ENCODE results near the gene TTC13. TPM values are rescaled to one million over a fixed set of nuclear protein-coding genes. Genes with fewer than 3 reads are reported as not detected.

TTC13 gene
- total RNA-seq, 1 experiment from 2014 or later, result 12.3 TPM

GRCh38 chr1:230901671-230902070 lies 77.0 kb downstream of the TTC13 start:
- H2AFZ ChIP-seq (ENCODE audit: low read depth, low read length, poor library complexity, severe bottlenecking), result no peak overlapping the region
- DNase-seq (ENCODE audit: low read depth, low spot score) (no peak), ATAC-seq (no peak)
- TF ChIP-seq ZNF274 (IDR thresholded peaks at IDR 0.05; ENCODE audit: low read depth, low read length) (no peak), YY1 (IDR thresholded peaks at IDR 0.05; ENCODE audit: extremely low read depth, insufficient replicate concordance, low read depth, low read length) (no peak), REST (IDR thresholded peaks at IDR 0.05; ENCODE audit: low read depth) (no peak), CBX3 (IDR thresholded peaks at IDR 0.05; ENCODE audit: low read depth) (no peak), TCF7L2 (IDR thresholded peaks at IDR 0.05; ENCODE audit: borderline replicate concordance, extremely low read depth, insufficient read depth, insufficient read length) (no peak), RAD21 (IDR thresholded peaks at IDR 0.05; ENCODE audit: low read depth) (no peak), EZH2phosphoT487 (IDR thresholded peaks at IDR 0.05; ENCODE audit: borderline replicate concordance) (no peak), SRF (IDR thresholded peaks at IDR 0.05; ENCODE audit: low read depth) (no peak), EGR1 (IDR thresholded peaks at IDR 0.05; ENCODE audit: low read depth) (no peak), SIN3A (IDR thresholded peaks at IDR 0.05; ENCODE audit: low read depth) (no peak), POLR2A (IDR thresholded peaks at IDR 0.05; ENCODE audit: borderline replicate concordance, extremely low read depth, insufficient read depth, insufficient read length) (no peak), JUND (IDR thresholded peaks at IDR 0.05) (no peak), ELF1 (IDR thresholded peaks at IDR 0.05; ENCODE audit: borderline replicate concordance, low read depth) (no peak), SP1 (IDR thresholded peaks at IDR 0.05; ENCODE audit: low read depth) (no peak), CEBPB (IDR thresholded peaks at IDR 0.05; ENCODE audit: low read depth) (no peak)
- TF ChIP-seq, protein P1, sequence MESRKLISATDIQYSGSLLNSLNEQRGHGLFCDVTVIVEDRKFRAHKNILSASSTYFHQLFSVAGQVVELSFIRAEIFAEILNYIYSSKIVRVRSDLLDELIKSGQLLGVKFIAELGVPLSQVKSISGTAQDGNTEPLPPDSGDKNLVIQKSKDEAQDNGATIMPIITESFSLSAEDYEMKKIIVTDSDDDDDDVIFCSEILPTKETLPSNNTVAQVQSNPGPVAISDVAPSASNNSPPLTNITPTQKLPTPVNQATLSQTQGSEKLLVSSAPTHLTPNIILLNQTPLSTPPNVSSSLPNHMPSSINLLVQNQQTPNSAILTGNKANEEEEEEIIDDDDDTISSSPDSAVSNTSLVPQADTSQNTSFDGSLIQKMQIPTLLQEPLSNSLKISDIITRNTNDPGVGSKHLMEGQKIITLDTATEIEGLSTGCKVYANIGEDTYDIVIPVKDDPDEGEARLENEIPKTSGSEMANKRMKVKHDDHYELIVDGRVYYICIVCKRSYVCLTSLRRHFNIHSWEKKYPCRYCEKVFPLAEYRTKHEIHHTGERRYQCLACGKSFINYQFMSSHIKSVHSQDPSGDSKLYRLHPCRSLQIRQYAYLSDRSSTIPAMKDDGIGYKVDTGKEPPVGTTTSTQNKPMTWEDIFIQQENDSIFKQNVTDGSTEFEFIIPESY (IDR thresholded peaks at IDR 0.05; ENCODE audit: extremely low read depth, insufficient replicate concordance, low read length), result no peak
- TF ChIP-seq, protein P2, sequence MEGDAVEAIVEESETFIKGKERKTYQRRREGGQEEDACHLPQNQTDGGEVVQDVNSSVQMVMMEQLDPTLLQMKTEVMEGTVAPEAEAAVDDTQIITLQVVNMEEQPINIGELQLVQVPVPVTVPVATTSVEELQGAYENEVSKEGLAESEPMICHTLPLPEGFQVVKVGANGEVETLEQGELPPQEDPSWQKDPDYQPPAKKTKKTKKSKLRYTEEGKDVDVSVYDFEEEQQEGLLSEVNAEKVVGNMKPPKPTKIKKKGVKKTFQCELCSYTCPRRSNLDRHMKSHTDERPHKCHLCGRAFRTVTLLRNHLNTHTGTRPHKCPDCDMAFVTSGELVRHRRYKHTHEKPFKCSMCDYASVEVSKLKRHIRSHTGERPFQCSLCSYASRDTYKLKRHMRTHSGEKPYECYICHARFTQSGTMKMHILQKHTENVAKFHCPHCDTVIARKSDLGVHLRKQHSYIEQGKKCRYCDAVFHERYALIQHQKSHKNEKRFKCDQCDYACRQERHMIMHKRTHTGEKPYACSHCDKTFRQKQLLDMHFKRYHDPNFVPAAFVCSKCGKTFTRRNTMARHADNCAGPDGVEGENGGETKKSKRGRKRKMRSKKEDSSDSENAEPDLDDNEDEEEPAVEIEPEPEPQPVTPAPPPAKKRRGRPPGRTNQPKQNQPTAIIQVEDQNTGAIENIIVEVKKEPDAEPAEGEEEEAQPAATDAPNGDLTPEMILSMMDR (IDR thresholded peaks at IDR 0.05 in 2 of 3, conservative IDR thresholded peaks at IDR 0.05 in 1 of 3; ENCODE audit: borderline replicate concordance in 1 of 3, insufficient read depth in 1 of 3, low read depth in 2 of 3, low read length in 2 of 3), result no peak
- TF ChIP-seq, protein P3, sequence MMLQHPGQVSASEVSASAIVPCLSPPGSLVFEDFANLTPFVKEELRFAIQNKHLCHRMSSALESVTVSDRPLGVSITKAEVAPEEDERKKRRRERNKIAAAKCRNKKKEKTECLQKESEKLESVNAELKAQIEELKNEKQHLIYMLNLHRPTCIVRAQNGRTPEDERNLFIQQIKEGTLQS (IDR thresholded peaks at IDR 0.05), result no peak
- H3K4me2 ChIP-seq (ENCODE audit: low read length), result no peak overlapping the region
- no peak overlapping the region for H3K4me3 ChIP-seq (replicated peaks in 1 of 2; ENCODE audit: low read depth in 1 of 2, low read length in 2 of 2)
- ChIA-PET CTCF (no interaction called here), RAD21 (ENCODE audit: low non-redundant PET in 1 of 2, low total read pairs in 2 of 2, uncharacterized antibody in 2 of 2, unreplicated experiment in 2 of 2) (no interaction called here), POLR2A (no interaction called here)
- H3K27ac ChIP-seq (ENCODE audit: low read depth, low read length), result no peak overlapping the region
- H3K79me2 ChIP-seq (ENCODE audit: insufficient read depth, low read length), result no peaks in the 10 kb centered on the region
- no TSS peak for BruUV-seq (replicated peaks)
- intact Hi-C loops (cut with micrococcal nuclease), result no loop called here
- H3K9me2 ChIP-seq (ENCODE audit: insufficient read depth), result no peaks in the 10 kb centered on the region
- H3K4me1 ChIP-seq (ENCODE audit: control insufficient read depth in 1 of 2, insufficient read depth in 2 of 2, low read length in 2 of 2), result no peaks in the 10 kb centered on the region
- H3K9ac ChIP-seq (ENCODE audit: low read length), result no peak overlapping the region
- H4K20me1 ChIP-seq (ENCODE audit: insufficient read depth), result no peaks in the 10 kb centered on the region
- no peaks in the 10 kb centered on the region for H3K27me3 ChIP-seq (ENCODE audit: insufficient read depth, low read length)
- no peaks in the 10 kb centered on the region for H3K9me3 ChIP-seq (ENCODE audit: control insufficient read depth in 1 of 2, insufficient read depth in 1 of 2, low read depth in 1 of 2, low read length in 2 of 2)
- no peaks in the 10 kb centered on the region for H3K36me3 ChIP-seq (ENCODE audit: control insufficient read depth in 1 of 2, insufficient read depth in 2 of 2, low read length in 2 of 2)
